Left lung (tissue), 10 donors: Measurements from ENCODE around the gene MPRIP. TPM values are rescaled to one million over a fixed set of nuclear protein-coding genes. Genes with fewer than 3 reads are reported as not detected.
A peak's percentile ranks its signal among the peaks of the same experiment; 100 is the strongest.

Experiments
- ATAC-seq: fragments of 200-7000 bp; cut with Tn5 transposase; one replicate; pipeline ENCODE4 v1.9.1; 2020; ENCODE audit warnings: moderate library complexity
- DNase-seq, 4 donors: peaks; one replicate each; pipeline ENCODE4 v3.0.0-alpha.2; 2013 to 2020
- H3K27ac ChIP-seq, 2 donors: fragments of 200-600 bp; sonication (generic) in 1 of 2; one replicate each; pipeline versions ENCODE4 v1.5.0 to v1.8.0; 2020 to 2021
- H3K27me3 ChIP-seq, 2 donors: fragments of 200-600 bp; sonication (generic) in 1 of 2; one replicate each; pipeline versions ENCODE4 v1.5.0 to v1.8.0; 2020 to 2021
- H3K36me3 ChIP-seq, 2 donors: fragments of 200-600 bp; sonication (generic) in 1 of 2; one replicate each; pipeline versions ENCODE4 v1.5.0 to v1.8.0; 2020 to 2021
- H3K4me1 ChIP-seq, 2 donors: fragments of 200-600 bp; one replicate each; pipeline ENCODE4 v1.8.0; 2021
- H3K4me3 ChIP-seq, 2 donors: fragments of 200-600 bp; sonication (generic) in 1 of 2; one replicate each; pipeline versions ENCODE4 v1.5.0 to v1.8.0; 2020 to 2021; ENCODE audit warnings: mild to moderate bottlenecking in 1 of 2
- H3K9me3 ChIP-seq, 2 donors: fragments of 200-600 bp; sonication (generic) in 1 of 2; one replicate each; pipeline versions ENCODE4 v1.5.0 to v1.8.0; 2020 to 2021
- CTCF ChIP-seq, 2 donors: fragments of 200-600 bp; sonication (generic) in 1 of 2; IDR thresholded peaks; one replicate each; pipeline versions ENCODE4 v1.5.0 to v1.8.0; 2021; ENCODE audit warnings: antibody characterized with exemption in 2 of 2
- intact Hi-C, 2 donors: fragments of 100-400 bp; cut with DNase I; formaldehyde crosslinking; loops; one replicate each; pipeline versions ENCODE4 v1.11.2 to v1.14.2; 2022
- polyA plus RNA-seq, 6 donors: library from polyadenylated mRNA; unstranded; fragments of 120-200 nt; gene quantifications; one replicate each; pipeline ENCODE4 v1.2.1, GENCODE V29; 2013; ENCODE audit not compliant: insufficient read length in 6 of 6
- total RNA-seq, 2 donors: library from RNA; stranded (reverse); fragmentation: NEBNext Ultra II Directional; extraction: Animal tissue kit (Norgen Biotek cat#: 25700); gene quantifications; one replicate each; pipeline ENCODE4 v1.2.1, GENCODE V29; 2021
- donor health status: DM: no; HTN: yes; CAD: no.
- donor health status: DM: no; HTN: no; CAD: no.

The MPRIP gene
- total and polyA plus RNA-seq, 8 donors, result 221 to 338 (median 257) TPM

GRCh38 chr17:17110520-17110919, 68.3 kb downstream of the MPRIP start:
- intact Hi-C loops, result no loop called here
- no peak overlapping the region for H3K4me3 ChIP-seq
- H3K27me3 ChIP-seq, result no peaks in the 10 kb centered on the region
- no peaks in the 10 kb centered on the region for H3K9me3 ChIP-seq
- H3K4me1 ChIP-seq, result peaks cover 46 to 73% of the 10 kb centered on the region in 2 donors
- H3K27ac ChIP-seq, result peak overlapping the region; percentile 46 to 56
- no peaks in the 10 kb centered on the region for H3K36me3 ChIP-seq
- ATAC-seq (no peak), DNase-seq (no peak)
- TF ChIP-seq CTCF (IDR thresholded peaks at IDR 0.05), result no peak

GRCh38 chr17:17111401-17112393, 69.4 kb downstream of the MPRIP start:
- intact Hi-C loops, result no loop called here
- H3K9me3 ChIP-seq, result no peaks in the 10 kb centered on the region
- ATAC-seq (no peak), DNase-seq (peak in 1 of 4 donors; percentile 64)
- no peak overlapping the region for H3K4me3 ChIP-seq
- no peak overlapping the region for H3K27ac ChIP-seq
- H3K27me3 ChIP-seq, result no peaks in the 10 kb centered on the region
- peaks cover 42 to 67% of the 10 kb centered on the region in 2 donors for H3K4me1 ChIP-seq
- TF ChIP-seq CTCF (IDR thresholded peaks at IDR 0.05), result no peak
- no peaks in the 10 kb centered on the region for H3K36me3 ChIP-seq

GRCh38 chr17:17112628-17113200, 70.5 kb downstream of the MPRIP start:
- DNase-seq (peak in 1 of 4 donors; percentile 58), ATAC-seq (no peak)
- no peak for TF ChIP-seq CTCF (IDR thresholded peaks at IDR 0.05)
- H3K36me3 ChIP-seq, result no peaks in the 10 kb centered on the region
- H3K4me3 ChIP-seq, result no peak overlapping the region
- intact Hi-C loops, result no loop called here
- no peak overlapping the region for H3K27ac ChIP-seq
- H3K4me1 ChIP-seq, result peaks cover 35 to 57% of the 10 kb centered on the region in 2 donors
- no peaks in the 10 kb centered on the region for H3K27me3 ChIP-seq
- H3K9me3 ChIP-seq, result no peaks in the 10 kb centered on the region

GRCh38 chr17:17114592-17115225, 72.5 kb downstream of the MPRIP start:
- no peak for TF ChIP-seq CTCF (IDR thresholded peaks at IDR 0.05)
- intact Hi-C loops, result no loop called here
- no peak overlapping the region for H3K27ac ChIP-seq
- H3K4me3 ChIP-seq, result no peak overlapping the region
- DNase-seq (peak in 1 of 4 donors; percentile 34), ATAC-seq (no peak)
- H3K9me3 ChIP-seq, result no peaks in the 10 kb centered on the region
- no peaks in the 10 kb centered on the region for H3K36me3 ChIP-seq
- peaks cover 35 to 57% of the 10 kb centered on the region in 2 donors for H3K4me1 ChIP-seq
- H3K27me3 ChIP-seq, result no peaks in the 10 kb centered on the region

GRCh38 chr17:17115620-17116019, 73.4 kb downstream of the MPRIP start:
- intact Hi-C loops, result no loop called here
- Histone ChIP-seq H3K9me3 (no peaks in the 10 kb centered on the region), H3K4me3 (no peak overlapping the region), H3K27ac (no peak overlapping the region), H3K27me3 (no peaks in the 10 kb centered on the region), H3K4me1 (peaks cover 34 to 57% of the 10 kb centered on the region in 2 donors), H3K36me3 (no peaks in the 10 kb centered on the region)
- ATAC-seq, result no peak
- no peak for TF ChIP-seq CTCF (IDR thresholded peaks at IDR 0.05)
- DNase-seq, result peak in 1 of 4 donors; percentile 4
